Subcutaneous adipose tissue (tissue), 4 donors: ENCODE data around the gene BCL2L2. TPM values are rescaled to one million over a fixed set of nuclear protein-coding genes. Genes with fewer than 3 reads are reported as not detected.

Source experiments
- total RNA-seq, 4 donors: library from RNA; depleted of rRNA; stranded (reverse); fragments of >200 nt; gene quantifications; one replicate each; pipeline ENCODE4 v1.1.0, GENCODE V29; 2016
- TF ChIP-seq, protein P1 (sequence below): fragments of 450-650 bp; IDR thresholded peaks from one replicate; pipeline ENCODE4 v1.5.1; 2016; ENCODE audit warnings: low read depth, mild to moderate bottlenecking, control low read depth, antibody characterized with exemption, moderate library complexity

Gene BCL2L2
- total RNA-seq, 4 donors from 2014 or later = 32.1 to 75.9 (median 50.6) TPM

DNA sequence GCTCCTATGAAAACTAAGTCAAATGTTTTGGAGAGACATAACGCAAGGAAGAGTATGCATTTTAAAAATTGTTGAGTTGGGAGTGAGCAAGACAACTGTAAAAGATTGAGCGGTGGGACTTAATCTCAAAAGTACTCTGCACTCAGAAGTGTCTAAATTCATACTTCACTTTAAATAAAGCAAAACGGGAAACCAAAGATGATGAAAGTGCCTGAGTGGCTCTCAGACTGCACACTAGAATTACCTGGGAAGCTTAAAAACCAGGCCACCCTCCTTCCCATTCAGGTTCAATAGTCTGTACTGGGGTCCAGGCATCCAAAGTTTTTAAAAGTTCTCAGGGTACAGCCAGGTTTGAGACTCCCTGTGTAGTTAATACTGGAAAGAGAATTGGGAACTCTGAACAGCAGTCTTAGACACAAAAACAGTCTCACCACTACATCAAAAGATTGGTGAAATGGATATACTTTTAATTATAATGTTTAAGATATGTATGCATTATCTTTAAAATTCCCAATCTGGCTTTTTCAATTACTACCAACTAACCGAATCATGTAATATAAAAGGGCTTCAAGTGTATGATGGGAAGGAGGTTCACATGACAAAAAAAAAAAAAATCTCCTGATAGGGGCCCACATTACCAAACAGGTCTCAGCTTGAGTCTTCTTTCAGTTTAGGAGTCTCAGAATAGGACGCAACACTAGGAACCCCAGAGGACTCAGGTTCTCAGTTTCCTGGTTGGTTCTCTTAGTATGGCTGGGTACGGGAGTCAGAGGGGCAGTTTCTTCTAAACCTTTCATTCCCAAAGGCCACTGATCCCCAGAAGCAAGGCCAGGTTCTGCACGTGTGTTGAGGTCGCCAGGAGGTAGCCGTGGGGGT is 21.7 kb upstream of the BCL2L2 start:
- TF ChIP-seq, protein P1, sequence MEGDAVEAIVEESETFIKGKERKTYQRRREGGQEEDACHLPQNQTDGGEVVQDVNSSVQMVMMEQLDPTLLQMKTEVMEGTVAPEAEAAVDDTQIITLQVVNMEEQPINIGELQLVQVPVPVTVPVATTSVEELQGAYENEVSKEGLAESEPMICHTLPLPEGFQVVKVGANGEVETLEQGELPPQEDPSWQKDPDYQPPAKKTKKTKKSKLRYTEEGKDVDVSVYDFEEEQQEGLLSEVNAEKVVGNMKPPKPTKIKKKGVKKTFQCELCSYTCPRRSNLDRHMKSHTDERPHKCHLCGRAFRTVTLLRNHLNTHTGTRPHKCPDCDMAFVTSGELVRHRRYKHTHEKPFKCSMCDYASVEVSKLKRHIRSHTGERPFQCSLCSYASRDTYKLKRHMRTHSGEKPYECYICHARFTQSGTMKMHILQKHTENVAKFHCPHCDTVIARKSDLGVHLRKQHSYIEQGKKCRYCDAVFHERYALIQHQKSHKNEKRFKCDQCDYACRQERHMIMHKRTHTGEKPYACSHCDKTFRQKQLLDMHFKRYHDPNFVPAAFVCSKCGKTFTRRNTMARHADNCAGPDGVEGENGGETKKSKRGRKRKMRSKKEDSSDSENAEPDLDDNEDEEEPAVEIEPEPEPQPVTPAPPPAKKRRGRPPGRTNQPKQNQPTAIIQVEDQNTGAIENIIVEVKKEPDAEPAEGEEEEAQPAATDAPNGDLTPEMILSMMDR = no peak

- TF ChIP-seq, protein P1 = no peak
Measured at GRCh38 chr14:23285530-23286019, 21.1 kb upstream of the BCL2L2 start.

DNA sequence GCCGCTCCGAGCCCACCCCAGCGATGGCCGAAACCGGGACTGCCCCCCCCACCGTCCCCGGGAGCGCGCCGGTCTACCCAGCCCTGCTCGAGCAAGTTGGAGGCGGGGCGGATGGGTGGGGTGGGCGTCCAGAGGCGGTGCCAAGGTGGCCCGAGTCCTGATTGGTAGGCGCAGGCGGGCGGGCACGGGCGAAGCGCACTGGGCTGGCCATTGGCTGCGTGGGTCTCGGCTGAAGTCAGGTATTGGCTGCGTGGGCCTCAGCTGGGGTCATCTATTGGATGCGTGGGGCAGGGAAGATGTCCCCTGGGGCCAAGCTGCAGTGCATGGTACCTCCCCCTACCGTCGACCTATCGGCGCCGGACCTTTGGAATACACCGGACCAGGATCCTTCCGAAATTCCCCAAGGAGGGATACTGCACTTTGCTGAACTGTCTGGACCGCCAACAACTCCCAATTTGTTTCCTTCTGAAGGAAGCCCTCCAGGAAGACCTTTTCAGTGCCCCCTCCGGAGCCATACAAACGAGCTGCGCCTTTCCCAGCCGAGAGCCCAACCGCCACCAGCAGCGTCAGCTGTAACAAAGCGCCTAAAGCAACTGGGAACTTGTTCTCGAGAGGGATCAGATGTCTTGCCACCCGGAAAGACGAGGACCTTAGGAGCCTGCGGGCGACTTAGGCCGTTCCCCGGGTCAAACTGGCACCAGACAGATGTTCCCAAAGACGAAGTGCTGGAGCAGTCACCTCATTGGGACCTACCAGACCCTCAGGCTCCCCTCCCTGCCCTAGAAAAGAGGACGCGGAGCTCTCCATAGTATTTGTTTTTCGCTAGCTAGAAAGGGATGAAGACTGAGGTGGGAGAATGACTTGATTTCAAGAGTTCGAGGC is 20.4 kb upstream of the BCL2L2 start, which contains the start of gene HOMEZ:
Gene HOMEZ (minus strand): TSS at position 113 of the 882 bp plus-strand sequence. CDS start 180 bp downstream, outside the sequence.
- TF ChIP-seq, protein P1 = no peak

GRCh38 chr14:23286902-23287479 is 19.6 kb upstream of the BCL2L2 start:
- TF ChIP-seq, protein P1 = no peak

- TF ChIP-seq, protein P1 = no peak
Measured at GRCh38 chr14:23294734-23295561, 11.7 kb upstream of the BCL2L2 start.

DNA sequence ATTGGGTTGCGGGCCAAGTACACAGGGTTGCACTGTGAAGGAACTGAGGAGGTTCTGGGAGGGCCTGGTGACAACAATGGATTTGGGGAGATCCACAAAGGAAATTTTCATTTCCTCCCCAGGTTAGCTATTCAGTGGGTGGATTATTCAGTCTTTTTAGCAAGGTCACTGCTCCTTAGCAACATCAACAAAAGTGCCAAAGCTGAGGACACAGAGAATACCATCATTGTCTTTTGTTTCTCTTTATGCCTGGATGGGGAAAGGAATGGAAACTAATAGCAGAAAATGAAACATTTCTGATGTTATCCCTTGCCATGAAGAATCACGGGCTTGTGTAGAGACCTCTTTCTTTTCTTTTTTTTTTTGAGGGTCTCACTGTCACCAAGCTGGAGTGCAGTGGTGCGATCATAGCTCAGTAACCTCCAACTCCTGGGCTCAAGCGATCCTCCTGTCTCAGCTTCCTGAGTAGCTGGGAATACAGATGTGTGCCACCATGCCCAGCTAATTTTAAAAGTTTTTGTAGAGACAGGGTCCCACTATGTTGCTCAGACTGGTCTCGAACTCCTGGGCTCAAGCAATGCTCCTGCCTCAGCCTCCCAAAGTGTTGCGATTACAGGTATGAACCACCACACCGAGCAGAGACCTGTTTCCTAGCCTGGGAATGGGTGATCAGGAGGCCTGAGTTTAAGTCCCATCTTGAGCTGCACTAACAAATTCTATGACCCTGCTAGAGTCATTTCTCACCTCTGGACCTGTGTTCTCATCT is 10.4 kb upstream of the BCL2L2 start:
- TF ChIP-seq, protein P1 = no peak
